HepG2 (cell line): ENCODE data around the gene TRAPPC3. TPM values are rescaled to one million over a fixed set of nuclear protein-coding genes. Genes with fewer than 3 reads are reported as not detected.

Source experiments
- ISX ChIP-seq: sonication (generic); formaldehyde crosslinking; conservative IDR thresholded peaks from 2 replicates; pipeline ENCODE4 v1.5.0; 2020; ENCODE audit warnings: missing genetic modification reagents
- MAZ ChIP-seq, 2 experiments: sonication (generic) in 1 of 2; formaldehyde crosslinking in 1 of 2; IDR thresholded peaks; 2 replicates each; pipeline versions ENCODE4 v1.5.0 to v1.6.1; 2012 to 2020; ENCODE audit warnings: low read depth in 2 of 2, mild to moderate bottlenecking in 2 of 2, borderline replicate concordance in 1 of 2, improper control_type of control experiment in 1 of 2, low read length in 1 of 2, missing genetic modification reagents in 1 of 2, moderate library complexity in 1 of 2
- RFXANK ChIP-seq: IDR thresholded peaks from 2 replicates; pipeline ENCODE4 v1.6.1; 2016
- SP140L ChIP-seq: sonication (generic); formaldehyde crosslinking; IDR thresholded peaks from 2 replicates; pipeline ENCODE4 v1.4.0; 2020; ENCODE audit warnings: missing genetic modification reagents, borderline replicate concordance
- XRCC5 ChIP-seq: fragments of 200-400 bp; formaldehyde crosslinking; optimal IDR thresholded peaks from 2 replicates; pipeline ENCODE3; 2017; ENCODE audit warnings: mild to moderate bottlenecking, low read length
- ZNF138 ChIP-seq: sonication (generic); formaldehyde crosslinking; IDR thresholded peaks from 2 replicates; pipeline ENCODE4 v1.5.0; 2020; ENCODE audit warnings: mild to moderate bottlenecking, low read depth, missing genetic modification reagents
- ZNF460 ChIP-seq: sonication (generic); formaldehyde crosslinking; IDR thresholded peaks from 2 replicates; pipeline ENCODE4 v1.5.1; 2020; ENCODE audit warnings: missing genetic modification reagents, mild to moderate bottlenecking, borderline replicate concordance
- ZNF720 ChIP-seq: sonication (generic); formaldehyde crosslinking; IDR thresholded peaks from 2 replicates; pipeline ENCODE4 v1.4.0; 2020; ENCODE audit warnings: missing genetic modification reagents
- ZNF776 ChIP-seq: sonication (generic); formaldehyde crosslinking; IDR thresholded peaks from 2 replicates; pipeline ENCODE4 v1.4.0; 2020; ENCODE audit warnings: mild to moderate bottlenecking, missing genetic modification reagents
- ZNF790 ChIP-seq: sonication (generic); formaldehyde crosslinking; IDR thresholded peaks from 2 replicates; pipeline ENCODE4 v1.8.0; 2022; ENCODE audit warnings: missing genetic modification reagents, mild to moderate bottlenecking, borderline replicate concordance
- polyA plus RNA-seq, 8 experiments: library from polyadenylated mRNA; depleted of rRNA in 3 of 8; stranded (reverse) in 7 of 8; unstranded in 1 of 8; fragments of >200 nt; fragmentation: Illumina TruSeq in 4 of 8; extraction: Trizol in 4 of 8; gene quantifications; 2 replicates each; pipeline versions ENCODE4 v1.2.1 to v1.2.3, GENCODE V29; 2011 to 2016; ENCODE audit warnings: low read depth in 4 of 8, missing spikeins in 1 of 8, mixed read lengths in 1 of 8; ENCODE audit not compliant: insufficient read depth in 1 of 8
- total RNA-seq, 5 experiments: library from RNA; depleted of rRNA; stranded (reverse); fragments of >200 nt; fragmentation: Illumina TruSeq; extraction: Trizol; gene quantifications; 2 replicates each; pipeline ENCODE4 v1.2.3, GENCODE V29; 2016; ENCODE audit warnings: low read depth in 1 of 5
- TF ChIP-seq, protein P1 (sequence below): sonication (generic); formaldehyde crosslinking; IDR thresholded peaks from 2 replicates; pipeline ENCODE4 v1.4.0; 2020; ENCODE audit warnings: missing genetic modification reagents, borderline replicate concordance
- TF ChIP-seq, protein P2 (sequence below), 2 experiments: sonication (generic) in 1 of 2; formaldehyde crosslinking in 1 of 2; IDR thresholded peaks; 2 replicates each; pipeline versions ENCODE4 v1.4.0 to v1.6.1; 2016 to 2020; ENCODE audit warnings: borderline replicate concordance in 1 of 2, low read depth in 1 of 2, mild to moderate bottlenecking in 1 of 2, missing genetic modification reagents in 1 of 2
- TF ChIP-seq, protein P3 (sequence below), 2 experiments: fragments of 450-650 bp in 1 of 2; sonication (generic) in 1 of 2; formaldehyde crosslinking; IDR thresholded peaks; 2 replicates each; pipeline versions ENCODE4 v1.5.0 to v1.8.0; 2020 to 2022; ENCODE audit warnings: mild to moderate bottlenecking in 1 of 2, missing genetic modification reagents in 1 of 2
- TF ChIP-seq, protein P4 (sequence below): sonication (generic); formaldehyde crosslinking; IDR thresholded peaks from 2 replicates; pipeline ENCODE4 v1.9.0; 2021; ENCODE audit warnings: missing genetic modification reagents, borderline replicate concordance

Gene TRAPPC3
- total and polyA plus RNA-seq, 2 of the 13 experiments (the other 11 are each of a cell fraction or from before 2014, with no cell fraction given), result 53.7 to 62.4 TPM

DNA sequence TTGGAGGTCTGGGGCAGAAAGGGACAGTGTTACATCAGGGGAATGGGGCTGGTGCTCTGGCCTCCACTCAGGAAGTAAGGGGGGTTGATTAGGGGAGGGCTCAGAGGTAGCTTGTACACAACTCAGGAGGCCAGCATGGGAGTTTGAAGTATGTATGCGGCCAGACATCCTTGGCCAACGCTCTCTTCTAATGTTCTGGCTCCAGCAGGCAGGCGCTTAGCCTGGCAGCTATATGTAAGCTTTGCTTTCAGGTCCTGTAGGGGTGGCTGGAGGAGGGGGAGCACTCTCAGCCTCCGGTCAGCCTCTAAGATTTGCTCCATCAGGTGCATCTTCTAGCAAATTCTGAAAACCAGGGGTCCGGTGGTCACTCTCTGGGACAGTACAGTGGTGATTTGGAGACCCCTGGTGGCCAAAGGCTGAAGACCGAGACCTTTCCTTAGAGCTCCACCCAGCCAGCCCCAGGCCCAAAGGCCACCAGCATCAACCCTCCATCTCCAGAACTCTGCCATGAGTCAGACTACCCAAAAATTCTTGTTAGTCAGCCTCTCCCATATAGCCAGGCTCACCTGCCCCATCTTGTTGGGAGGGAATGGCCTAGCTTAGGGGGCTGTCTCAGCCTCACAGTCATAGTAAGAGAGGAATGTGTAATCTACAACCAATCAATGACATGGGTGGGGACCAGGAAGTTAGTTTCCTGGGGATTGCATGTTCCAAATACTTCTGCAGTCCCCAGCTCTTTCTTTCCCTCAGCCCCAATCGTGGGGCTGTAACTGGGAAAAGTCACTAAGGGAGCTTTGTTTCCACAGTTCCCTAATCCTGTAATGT lies 14.6 kb downstream of the TRAPPC3 start (continued):
- TF ChIP-seq, protein P1, sequence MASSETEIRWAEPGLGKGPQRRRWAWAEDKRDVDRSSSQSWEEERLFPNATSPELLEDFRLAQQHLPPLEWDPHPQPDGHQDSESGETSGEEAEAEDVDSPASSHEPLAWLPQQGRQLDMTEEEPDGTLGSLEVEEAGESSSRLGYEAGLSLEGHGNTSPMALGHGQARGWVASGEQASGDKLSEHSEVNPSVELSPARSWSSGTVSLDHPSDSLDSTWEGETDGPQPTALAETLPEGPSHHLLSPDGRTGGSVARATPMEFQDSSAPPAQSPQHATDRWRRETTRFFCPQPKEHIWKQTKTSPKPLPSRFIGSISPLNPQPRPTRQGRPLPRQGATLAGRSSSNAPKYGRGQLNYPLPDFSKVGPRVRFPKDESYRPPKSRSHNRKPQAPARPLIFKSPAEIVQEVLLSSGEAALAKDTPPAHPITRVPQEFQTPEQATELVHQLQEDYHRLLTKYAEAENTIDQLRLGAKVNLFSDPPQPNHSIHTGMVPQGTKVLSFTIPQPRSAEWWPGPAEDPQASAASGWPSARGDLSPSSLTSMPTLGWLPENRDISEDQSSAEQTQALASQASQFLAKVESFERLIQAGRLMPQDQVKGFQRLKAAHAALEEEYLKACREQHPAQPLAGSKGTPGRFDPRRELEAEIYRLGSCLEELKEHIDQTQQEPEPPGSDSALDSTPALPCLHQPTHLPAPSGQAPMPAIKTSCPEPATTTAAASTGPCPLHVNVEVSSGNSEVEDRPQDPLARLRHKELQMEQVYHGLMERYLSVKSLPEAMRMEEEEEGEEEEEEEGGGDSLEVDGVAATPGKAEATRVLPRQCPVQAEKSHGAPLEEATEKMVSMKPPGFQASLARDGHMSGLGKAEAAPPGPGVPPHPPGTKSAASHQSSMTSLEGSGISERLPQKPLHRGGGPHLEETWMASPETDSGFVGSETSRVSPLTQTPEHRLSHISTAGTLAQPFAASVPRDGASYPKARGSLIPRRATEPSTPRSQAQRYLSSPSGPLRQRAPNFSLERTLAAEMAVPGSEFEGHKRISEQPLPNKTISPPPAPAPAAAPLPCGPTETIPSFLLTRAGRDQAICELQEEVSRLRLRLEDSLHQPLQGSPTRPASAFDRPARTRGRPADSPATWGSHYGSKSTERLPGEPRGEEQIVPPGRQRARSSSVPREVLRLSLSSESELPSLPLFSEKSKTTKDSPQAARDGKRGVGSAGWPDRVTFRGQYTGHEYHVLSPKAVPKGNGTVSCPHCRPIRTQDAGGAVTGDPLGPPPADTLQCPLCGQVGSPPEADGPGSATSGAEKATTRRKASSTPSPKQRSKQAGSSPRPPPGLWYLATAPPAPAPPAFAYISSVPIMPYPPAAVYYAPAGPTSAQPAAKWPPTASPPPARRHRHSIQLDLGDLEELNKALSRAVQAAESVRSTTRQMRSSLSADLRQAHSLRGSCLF (CRISPR knock-in tag), result no peak
- no peak for TF ChIP-seq ZNF138 (CRISPR knock-in tag)
- TF ChIP-seq SP140L, result no peak
- no peak for TF ChIP-seq ZNF790 (CRISPR knock-in tag)
- TF ChIP-seq, protein P2, sequence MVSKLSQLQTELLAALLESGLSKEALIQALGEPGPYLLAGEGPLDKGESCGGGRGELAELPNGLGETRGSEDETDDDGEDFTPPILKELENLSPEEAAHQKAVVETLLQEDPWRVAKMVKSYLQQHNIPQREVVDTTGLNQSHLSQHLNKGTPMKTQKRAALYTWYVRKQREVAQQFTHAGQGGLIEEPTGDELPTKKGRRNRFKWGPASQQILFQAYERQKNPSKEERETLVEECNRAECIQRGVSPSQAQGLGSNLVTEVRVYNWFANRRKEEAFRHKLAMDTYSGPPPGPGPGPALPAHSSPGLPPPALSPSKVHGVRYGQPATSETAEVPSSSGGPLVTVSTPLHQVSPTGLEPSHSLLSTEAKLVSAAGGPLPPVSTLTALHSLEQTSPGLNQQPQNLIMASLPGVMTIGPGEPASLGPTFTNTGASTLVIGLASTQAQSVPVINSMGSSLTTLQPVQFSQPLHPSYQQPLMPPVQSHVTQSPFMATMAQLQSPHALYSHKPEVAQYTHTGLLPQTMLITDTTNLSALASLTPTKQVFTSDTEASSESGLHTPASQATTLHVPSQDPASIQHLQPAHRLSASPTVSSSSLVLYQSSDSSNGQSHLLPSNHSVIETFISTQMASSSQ (IDR thresholded peaks at IDR 0.05; ENCODE audit: low read depth), result no peak
- TF ChIP-seq, protein P2 (CRISPR knock-in tag; IDR thresholded peaks at IDR 0.05; ENCODE audit: borderline replicate concordance), result no peak
- peak; percentile 38 for TF ChIP-seq XRCC5
- TF ChIP-seq, protein P3, sequence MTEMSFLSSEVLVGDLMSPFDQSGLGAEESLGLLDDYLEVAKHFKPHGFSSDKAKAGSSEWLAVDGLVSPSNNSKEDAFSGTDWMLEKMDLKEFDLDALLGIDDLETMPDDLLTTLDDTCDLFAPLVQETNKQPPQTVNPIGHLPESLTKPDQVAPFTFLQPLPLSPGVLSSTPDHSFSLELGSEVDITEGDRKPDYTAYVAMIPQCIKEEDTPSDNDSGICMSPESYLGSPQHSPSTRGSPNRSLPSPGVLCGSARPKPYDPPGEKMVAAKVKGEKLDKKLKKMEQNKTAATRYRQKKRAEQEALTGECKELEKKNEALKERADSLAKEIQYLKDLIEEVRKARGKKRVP (CRISPR knock-in tag; IDR thresholded peaks at IDR 0.05), result no peak
- TF ChIP-seq ZNF720 (CRISPR knock-in tag), result no peak
- TF ChIP-seq ZNF460, result no peak
- TF ChIP-seq ZNF776, result no peak
- TF ChIP-seq RFXANK (CRISPR knock-in tag), result no peak
- TF ChIP-seq ISX (CRISPR knock-in tag), result no peak
- no peak for TF ChIP-seq MAZ (IDR thresholded peaks at IDR 0.05; ENCODE audit: borderline replicate concordance, low read depth, low read length)
- TF ChIP-seq MAZ (CRISPR knock-in tag; IDR thresholded peaks at IDR 0.05; ENCODE audit: low read depth), result 0 out of 2 replicates have a peak, but pooled peaks have one; percentile 41
- TF ChIP-seq, protein P4, sequence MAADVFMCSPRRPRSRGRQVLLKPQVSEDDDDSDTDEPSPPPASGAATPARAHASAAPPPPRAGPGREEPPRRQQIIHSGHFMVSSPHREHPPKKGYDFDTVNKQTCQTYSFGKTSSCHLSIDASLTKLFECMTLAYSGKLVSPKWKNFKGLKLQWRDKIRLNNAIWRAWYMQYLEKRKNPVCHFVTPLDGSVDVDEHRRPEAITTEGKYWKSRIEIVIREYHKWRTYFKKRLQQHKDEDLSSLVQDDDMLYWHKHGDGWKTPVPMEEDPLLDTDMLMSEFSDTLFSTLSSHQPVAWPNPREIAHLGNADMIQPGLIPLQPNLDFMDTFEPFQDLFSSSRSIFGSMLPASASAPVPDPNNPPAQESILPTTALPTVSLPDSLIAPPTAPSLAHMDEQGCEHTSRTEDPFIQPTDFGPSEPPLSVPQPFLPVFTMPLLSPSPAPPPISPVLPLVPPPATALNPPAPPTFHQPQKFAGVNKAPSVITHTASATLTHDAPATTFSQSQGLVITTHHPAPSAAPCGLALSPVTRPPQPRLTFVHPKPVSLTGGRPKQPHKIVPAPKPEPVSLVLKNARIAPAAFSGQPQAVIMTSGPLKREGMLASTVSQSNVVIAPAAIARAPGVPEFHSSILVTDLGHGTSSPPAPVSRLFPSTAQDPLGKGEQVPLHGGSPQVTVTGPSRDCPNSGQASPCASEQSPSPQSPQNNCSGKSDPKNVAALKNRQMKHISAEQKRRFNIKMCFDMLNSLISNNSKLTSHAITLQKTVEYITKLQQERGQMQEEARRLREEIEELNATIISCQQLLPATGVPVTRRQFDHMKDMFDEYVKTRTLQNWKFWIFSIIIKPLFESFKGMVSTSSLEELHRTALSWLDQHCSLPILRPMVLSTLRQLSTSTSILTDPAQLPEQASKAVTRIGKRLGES (CRISPR knock-in tag), result no peak
